Smooth muscle cell (in vitro differentiated cells): ENCODE measurements around the gene SAPCD2. TPM values are rescaled to one million over a fixed set of nuclear protein-coding genes. Genes with fewer than 3 reads are reported as not detected.
A peak's percentile ranks its signal among the peaks of the same experiment; 100 is the strongest.

Experiments used
- DNase-seq: peaks from one replicate; lab custom pipeline; 2025; ENCODE audit not compliant: unreplicated experiment; lab: John Stamatoyannopoulos, UW
- H2AFZ ChIP-seq: fragments of 200-600 bp; sonication (generic); 2 replicates; pipeline ENCODE4 v1.6.0; 2016; ENCODE audit warnings: antibody characterized with exemption, low read depth, mild to moderate bottlenecking
- H3F3A ChIP-seq: fragments of 200-600 bp; sonication (generic); 2 replicates; pipeline ENCODE4 v1.6.0; 2017; ENCODE audit warnings: antibody characterized with exemption, low read depth
- H3K27ac ChIP-seq: fragments of 200-600 bp; sonication (generic); 2 replicates; pipeline ENCODE4 v1.5.1; 2016; ENCODE audit warnings: low read depth, mild to moderate bottlenecking
- H3K27me3 ChIP-seq: fragments of 200-600 bp; sonication (generic); 2 replicates; pipeline ENCODE4 v1.6.1; 2016; ENCODE audit warnings: low read depth, mild to moderate bottlenecking
- H3K36me3 ChIP-seq: fragments of 200-600 bp; sonication (generic); 2 replicates; pipeline ENCODE4 v1.5.1; 2016; ENCODE audit warnings: low read depth
- H3K4me1 ChIP-seq: fragments of 200-600 bp; sonication (generic); 2 replicates; pipeline ENCODE4 v1.5.1; 2016; ENCODE audit warnings: low read depth
- H3K4me2 ChIP-seq: fragments of 200-600 bp; sonication (generic); 2 replicates; pipeline ENCODE4 v1.6.0; 2016; ENCODE audit warnings: mild to moderate bottlenecking
- H3K4me3 ChIP-seq: fragments of 200-600 bp; sonication (generic); 2 replicates; pipeline ENCODE4 v1.5.1; 2016; ENCODE audit warnings: mild to moderate bottlenecking
- H3K79me2 ChIP-seq: fragments of 200-600 bp; sonication (generic); 2 replicates; pipeline ENCODE4 v1.6.0; 2016; ENCODE audit warnings: low read depth, mild to moderate bottlenecking
- H3K9ac ChIP-seq: fragments of 200-600 bp; sonication (generic); 2 replicates; pipeline ENCODE4 v1.6.0; 2016; ENCODE audit warnings: low read depth
- H3K9me3 ChIP-seq: fragments of 200-600 bp; sonication (generic); replicated peaks from 2 replicates; pipeline ENCODE4 v1.5.1; 2016; ENCODE audit warnings: low read depth
- H4K20me1 ChIP-seq: fragments of 200-600 bp; sonication (generic); 2 replicates; pipeline ENCODE4 v1.6.0; 2016; ENCODE audit warnings: low read depth
- CTCF ChIP-seq: fragments of 200-600 bp; sonication (generic); IDR thresholded peaks from 2 replicates; pipeline ENCODE4 v1.5.1; 2017; ENCODE audit warnings: borderline replicate concordance, mild to moderate bottlenecking, antibody characterized with exemption; ENCODE audit not compliant: insufficient read depth, poor library complexity, severe bottlenecking
- WGBS: methylation state at CpG from one replicate; pipeline ENCODE4 v1.1.7; 2016; ENCODE audit warnings: low lambda C conversion rate; 5-methylcytosine and 5-hydroxymethylcytosine counted together
- polyA plus RNA-seq: library from polyadenylated mRNA; unstranded; fragments of >200 nt; fragmentation: Nextera tagmentation; extraction: Ambion mirVana; gene quantifications from 2 replicates; pipeline ENCODE4 v1.2.1, GENCODE V29; 2016
- total RNA-seq: library from RNA; depleted of rRNA; stranded (reverse); fragments of >200 nt; gene quantifications from 2 replicates; pipeline ENCODE4 v1.2.3, GENCODE V29; 2014

SAPCD2 gene
- total and polyA plus RNA-seq, 2 experiments from 2014 or later = 1.9 to 3.9 TPM

DNA sequence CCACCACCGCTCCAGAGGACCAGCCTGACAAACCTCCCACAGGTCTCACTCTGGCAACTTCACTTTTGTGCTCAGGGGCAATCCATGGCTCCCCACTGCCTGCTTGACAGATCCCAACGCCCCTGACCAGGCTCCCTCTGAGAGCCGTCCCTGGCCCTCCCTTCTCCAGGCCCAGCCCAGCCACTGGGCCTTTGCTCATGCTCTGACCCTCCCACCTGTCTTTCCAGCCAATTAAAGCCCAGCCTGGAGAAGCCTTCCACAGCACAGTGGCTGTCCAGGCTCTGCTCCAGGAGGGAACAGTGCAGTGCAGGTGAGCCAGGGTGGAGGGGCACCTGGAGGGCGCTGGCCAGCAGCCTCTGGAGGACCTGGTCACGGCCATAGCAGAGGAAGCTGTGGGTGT lies 19.8 kb downstream of the SAPCD2 start:
- no peak overlapping the region for H3K9ac ChIP-seq
- H3F3A ChIP-seq = no peaks in the 10 kb centered on the region
- peaks cover 16% of the 10 kb centered on the region for H3K4me1 ChIP-seq
- H3K9me3 ChIP-seq = no peaks in the 10 kb centered on the region
- no peak for DNase-seq
- H3K27ac ChIP-seq = no peak overlapping the region
- no peaks in the 10 kb centered on the region for H4K20me1 ChIP-seq
- H3K79me2 ChIP-seq = no peaks in the 10 kb centered on the region
- peaks cover 80% of the 10 kb centered on the region for H3K27me3 ChIP-seq
- no peak overlapping the region for H3K4me2 ChIP-seq
- H2AFZ ChIP-seq = no peak overlapping the region
- TF ChIP-seq CTCF = no peak
- 86% methylated on average over 5 of the region's 5 CpGs for WGBS
- no peak overlapping the region for H3K4me3 ChIP-seq
- H3K36me3 ChIP-seq = no peaks in the 10 kb centered on the region

GRCh38 chr9:137049544-137050449 lies 20.6 kb downstream of the SAPCD2 start:
- H3K27ac ChIP-seq = no peak overlapping the region
- H3K4me2 ChIP-seq = no peak overlapping the region
- DNase-seq = peak; percentile 13
- H3K4me1 ChIP-seq = peaks cover 21% of the 10 kb centered on the region
- TF ChIP-seq CTCF = peak; percentile 37
- H2AFZ ChIP-seq = no peak overlapping the region
- H3K9me3 ChIP-seq = no peaks in the 10 kb centered on the region
- no peaks in the 10 kb centered on the region for H3K36me3 ChIP-seq
- 53% methylated on average over 33 of the region's 38 CpGs for WGBS
- no peak overlapping the region for H3K4me3 ChIP-seq
- peaks cover 4% of the 10 kb centered on the region for H4K20me1 ChIP-seq
- no peaks in the 10 kb centered on the region for H3K79me2 ChIP-seq
- no peak overlapping the region for H3K9ac ChIP-seq
- peaks cover 80% of the 10 kb centered on the region for H3K27me3 ChIP-seq
- no peaks in the 10 kb centered on the region for H3F3A ChIP-seq

GRCh38 chr9:137048655-137049543 lies 21.5 kb downstream of the SAPCD2 start:
- no peak overlapping the region for H3K27ac ChIP-seq
- H3K79me2 ChIP-seq = no peaks in the 10 kb centered on the region
- DNase-seq = no peak
- no peak overlapping the region for H2AFZ ChIP-seq
- H3K9me3 ChIP-seq = no peaks in the 10 kb centered on the region
- H3K4me3 ChIP-seq = no peak overlapping the region
- no peaks in the 10 kb centered on the region for H3F3A ChIP-seq
- no peak overlapping the region for H3K4me2 ChIP-seq
- no peak overlapping the region for H3K9ac ChIP-seq
- peaks cover 17% of the 10 kb centered on the region for H3K4me1 ChIP-seq
- WGBS = 69% methylated on average over 49 of the region's 72 CpGs
- peaks cover 12% of the 10 kb centered on the region for H4K20me1 ChIP-seq
- no peak for TF ChIP-seq CTCF
- H3K36me3 ChIP-seq = no peaks in the 10 kb centered on the region
- peaks cover 79% of the 10 kb centered on the region for H3K27me3 ChIP-seq
